GM10266 (cell line): ENCODE measurements around the gene CCDC70.

ENCODE experiments used
- DNase-seq: peaks from one replicate; pipeline ENCODE4 v3.0.0; 2012; ENCODE audit errors: extremely low spot score
- TF ChIP-seq, protein P1 (sequence below): IDR thresholded peaks from 2 replicates; pipeline ENCODE4 v1.5.1; 2012; ENCODE audit warnings: mild to moderate bottlenecking, low read depth; ENCODE audit not compliant: control insufficient read depth, insufficient read depth; ENCODE audit errors: missing control alignments

CCDC70 gene

DNA sequence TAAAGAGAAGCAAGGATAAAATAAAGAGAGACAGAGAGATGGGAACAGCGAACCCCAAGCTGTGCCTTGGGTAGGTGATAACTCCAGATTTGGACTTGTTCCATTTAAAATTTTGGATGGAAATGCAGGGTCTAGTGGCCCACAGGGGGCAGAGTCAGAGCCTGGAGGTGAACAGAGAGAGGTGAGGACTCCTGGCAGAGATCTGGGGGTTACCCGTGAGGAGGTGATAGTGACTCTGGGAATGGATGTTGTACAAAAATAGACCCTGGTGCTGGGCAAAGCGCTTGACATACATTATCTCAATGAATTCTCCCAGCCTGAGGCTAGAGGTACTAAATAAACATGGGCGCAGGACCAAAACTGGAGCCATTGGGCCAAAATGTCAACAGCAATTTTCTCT is 43.5 kb upstream of the CCDC70 start:
- TF ChIP-seq, protein P1, sequence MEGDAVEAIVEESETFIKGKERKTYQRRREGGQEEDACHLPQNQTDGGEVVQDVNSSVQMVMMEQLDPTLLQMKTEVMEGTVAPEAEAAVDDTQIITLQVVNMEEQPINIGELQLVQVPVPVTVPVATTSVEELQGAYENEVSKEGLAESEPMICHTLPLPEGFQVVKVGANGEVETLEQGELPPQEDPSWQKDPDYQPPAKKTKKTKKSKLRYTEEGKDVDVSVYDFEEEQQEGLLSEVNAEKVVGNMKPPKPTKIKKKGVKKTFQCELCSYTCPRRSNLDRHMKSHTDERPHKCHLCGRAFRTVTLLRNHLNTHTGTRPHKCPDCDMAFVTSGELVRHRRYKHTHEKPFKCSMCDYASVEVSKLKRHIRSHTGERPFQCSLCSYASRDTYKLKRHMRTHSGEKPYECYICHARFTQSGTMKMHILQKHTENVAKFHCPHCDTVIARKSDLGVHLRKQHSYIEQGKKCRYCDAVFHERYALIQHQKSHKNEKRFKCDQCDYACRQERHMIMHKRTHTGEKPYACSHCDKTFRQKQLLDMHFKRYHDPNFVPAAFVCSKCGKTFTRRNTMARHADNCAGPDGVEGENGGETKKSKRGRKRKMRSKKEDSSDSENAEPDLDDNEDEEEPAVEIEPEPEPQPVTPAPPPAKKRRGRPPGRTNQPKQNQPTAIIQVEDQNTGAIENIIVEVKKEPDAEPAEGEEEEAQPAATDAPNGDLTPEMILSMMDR, result peak; percentile 18

DNA sequence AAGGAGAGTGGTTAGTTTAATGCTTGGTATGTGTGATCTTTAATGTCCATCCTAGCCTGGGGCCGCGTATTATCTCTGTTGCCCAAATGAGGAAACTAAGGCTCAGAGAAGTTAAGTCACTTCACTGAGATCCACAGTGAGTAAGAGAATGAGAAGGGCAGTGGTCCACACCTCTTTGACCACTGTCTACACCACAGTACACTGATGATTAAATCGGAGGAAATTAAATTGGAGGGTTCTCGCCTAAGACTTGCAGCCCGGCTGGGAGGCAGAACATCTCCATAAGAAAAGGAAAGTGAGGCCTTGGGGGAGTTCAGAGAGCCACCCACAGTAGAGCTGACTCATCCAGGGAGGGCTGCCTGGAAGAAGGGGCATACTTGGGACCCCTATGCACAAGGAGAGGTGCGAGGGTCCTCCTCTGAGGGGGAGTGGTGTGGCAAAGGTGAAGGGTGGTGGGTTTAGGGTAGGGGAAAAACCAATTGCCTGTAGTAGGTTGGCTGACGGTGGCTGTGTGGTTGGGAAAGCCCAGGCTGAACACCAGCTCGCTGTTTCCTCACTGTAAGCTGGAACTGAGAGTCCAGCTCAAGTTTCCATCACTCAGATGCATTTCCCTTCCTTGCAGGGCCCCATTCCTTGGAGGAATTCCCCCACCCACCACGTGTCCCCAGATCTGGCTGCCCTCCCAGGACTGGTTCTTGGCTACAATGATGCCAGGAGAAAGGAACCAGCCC is 42.8 kb upstream of the CCDC70 start:
- no peak for DNase-seq
- TF ChIP-seq, protein P1, result no peak

More for the DNA sequence above, 43.5 kb upstream of the CCDC70 start:
- DNase-seq, result no peak

DNA sequence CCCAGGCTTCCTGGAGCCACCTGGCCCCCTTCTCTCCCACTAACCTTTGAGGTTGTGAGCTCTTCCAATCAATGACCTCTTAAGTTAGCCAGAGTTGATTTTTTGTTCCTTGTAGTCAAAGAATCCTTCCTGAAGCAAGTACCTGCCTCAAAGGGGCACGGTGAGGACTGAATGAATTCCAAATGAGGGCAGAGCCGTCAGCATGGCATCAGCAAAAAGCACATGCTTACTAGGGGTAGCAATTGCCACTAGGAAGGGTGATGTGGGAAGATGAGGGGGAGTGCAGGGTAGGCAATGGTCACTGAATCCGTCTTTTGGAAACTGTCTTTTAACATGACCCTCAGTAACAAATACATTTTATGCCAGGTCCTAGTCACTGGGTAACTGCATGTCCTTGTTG is 42.2 kb upstream of the CCDC70 start:
- TF ChIP-seq, protein P1, result no peak
- no peak for DNase-seq

DNA sequence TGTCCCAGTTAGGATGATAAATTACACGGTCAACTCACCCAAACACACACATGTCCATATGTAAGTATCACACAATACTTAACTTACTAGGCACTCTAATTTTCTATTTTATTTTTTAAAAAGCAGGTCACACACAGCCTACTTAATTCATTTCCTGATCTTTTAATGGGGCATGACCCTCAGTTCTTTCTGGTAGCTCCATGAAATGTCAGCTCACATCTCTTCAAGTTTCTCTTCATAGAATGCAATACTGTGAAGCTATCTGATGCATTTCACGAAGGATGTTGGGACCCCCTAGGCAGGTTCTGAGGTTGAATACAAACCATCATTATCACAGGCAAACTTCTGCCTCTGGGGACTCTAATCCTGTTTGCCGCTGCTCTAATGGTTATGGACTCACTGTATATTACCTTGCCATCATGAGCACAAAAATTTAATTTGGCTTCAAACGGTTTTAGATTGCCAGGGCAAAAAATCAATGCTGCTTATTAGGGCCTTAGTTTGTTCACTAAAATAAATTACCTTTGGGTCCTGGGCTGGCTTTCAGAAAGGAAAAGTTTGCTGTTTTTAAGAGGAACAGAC is 41.7 kb upstream of the CCDC70 start:
- TF ChIP-seq, protein P1, result no peak
- no peak for DNase-seq

DNA sequence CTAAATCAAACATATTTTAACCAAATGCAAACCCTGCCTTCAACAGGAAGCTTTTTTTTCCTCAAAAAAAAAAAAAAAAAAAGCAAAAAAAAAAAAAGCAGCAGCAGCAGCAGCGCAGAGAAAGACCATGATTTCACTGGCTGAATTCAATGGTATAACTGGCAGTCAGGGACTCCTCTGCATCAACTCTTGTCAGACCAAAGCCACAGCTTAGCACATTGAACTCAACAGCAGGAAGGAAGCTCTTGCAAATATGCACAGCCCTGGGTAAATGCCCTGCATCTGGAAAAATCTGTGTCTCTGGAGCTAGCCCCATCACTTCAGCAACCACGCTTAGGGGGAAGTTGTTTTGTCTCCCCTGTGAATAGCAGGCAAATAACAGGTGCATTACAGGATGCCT is 40.2 kb upstream of the CCDC70 start:
- TF ChIP-seq, protein P1, result no peak
- no peak for DNase-seq

DNA sequence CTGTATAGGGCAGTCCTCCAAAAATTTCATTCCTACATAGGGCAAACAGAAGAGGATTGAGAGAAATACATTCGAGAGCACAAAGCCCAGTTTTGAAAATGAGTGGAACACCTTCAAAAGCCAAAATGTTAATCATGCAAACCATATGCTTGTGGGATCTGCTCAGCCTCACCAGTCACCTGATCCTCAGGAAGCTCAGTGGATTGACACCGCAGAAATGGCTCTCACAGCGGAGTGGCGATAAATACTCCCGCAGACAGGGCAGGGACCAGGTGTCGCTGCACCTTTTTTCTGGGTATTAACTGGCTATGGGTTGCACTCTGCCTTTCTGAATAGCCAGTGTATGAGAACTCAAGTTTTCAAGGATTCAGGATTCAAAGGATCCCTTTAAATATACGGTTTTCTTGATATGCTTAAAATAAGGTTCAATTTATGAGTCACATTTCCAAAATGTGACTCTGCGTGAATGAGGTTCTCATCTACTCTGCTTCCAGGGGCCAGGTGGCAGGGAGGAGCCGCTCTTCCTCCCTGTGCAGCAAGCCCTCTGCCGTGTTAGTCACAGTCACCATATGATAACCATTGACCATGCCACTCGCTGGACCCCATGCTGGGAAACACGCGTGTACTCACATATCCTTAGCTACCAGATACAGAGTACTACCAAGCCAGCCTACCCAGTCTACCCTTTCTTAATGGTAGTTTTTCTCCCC is 39.5 kb upstream of the CCDC70 start:
- TF ChIP-seq, protein P1, result no peak
- DNase-seq, result no peak

DNA sequence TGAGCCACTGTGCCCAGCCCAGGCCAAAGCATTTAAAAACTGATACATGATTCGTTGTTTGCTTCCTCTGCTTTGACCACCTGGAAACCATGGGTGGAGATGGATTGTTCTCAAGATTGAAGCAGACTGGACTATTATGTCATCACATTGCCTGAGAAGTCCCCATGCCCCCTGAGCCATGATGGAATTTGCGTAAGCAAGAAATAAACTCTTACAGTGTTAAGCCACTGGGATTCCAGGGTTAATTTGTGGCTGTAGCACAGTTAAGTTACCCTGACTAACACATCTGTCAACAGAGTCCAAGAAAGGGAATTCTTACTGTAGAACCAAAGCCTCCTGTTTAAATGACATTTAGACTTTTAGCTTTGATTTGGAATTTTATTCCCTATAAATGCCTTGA is 38.4 kb upstream of the CCDC70 start:
- no peak for DNase-seq
- TF ChIP-seq, protein P1, result no peak
